HG03442 (cell line): ENCODE data around the gene CD59.
A peak's percentile ranks its signal among the peaks of the same experiment; 100 is the strongest.
"Not testable (repeated sequence)": the region's sequence is repeated elsewhere in the genome, so short reads cannot be mapped to it uniquely, and the experiment has no call there.

ENCODE experiments used
- ATAC-seq: cut with Tn5 transposase; IDR thresholded peaks from one replicate; pipeline ENCODE4 v1.9.1; 2021; ENCODE audit warnings: mild to moderate bottlenecking, moderate library complexity; ENCODE audit not compliant: unreplicated experiment

CD59 gene

DNA sequence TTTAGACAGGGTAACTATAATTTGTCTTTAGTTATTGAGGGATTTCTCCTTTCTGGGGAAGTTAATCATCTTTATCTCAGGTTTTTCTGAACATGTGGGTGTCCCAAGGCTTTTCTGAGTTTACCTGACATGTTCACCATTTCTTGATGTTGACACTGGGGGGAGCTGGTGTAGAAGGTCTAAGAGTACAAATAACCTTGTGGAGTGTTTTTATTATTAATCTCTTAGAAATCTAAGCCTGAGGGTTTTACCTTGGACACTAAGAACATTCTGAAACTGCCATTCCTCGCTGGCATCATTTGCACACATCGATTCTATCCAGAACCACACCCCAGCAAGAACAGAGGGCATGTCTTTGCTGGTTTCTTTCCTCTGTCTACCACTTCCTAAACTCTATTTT lies 20.0 kb downstream of the CD59 start:
- ATAC-seq: no peak

DNA sequence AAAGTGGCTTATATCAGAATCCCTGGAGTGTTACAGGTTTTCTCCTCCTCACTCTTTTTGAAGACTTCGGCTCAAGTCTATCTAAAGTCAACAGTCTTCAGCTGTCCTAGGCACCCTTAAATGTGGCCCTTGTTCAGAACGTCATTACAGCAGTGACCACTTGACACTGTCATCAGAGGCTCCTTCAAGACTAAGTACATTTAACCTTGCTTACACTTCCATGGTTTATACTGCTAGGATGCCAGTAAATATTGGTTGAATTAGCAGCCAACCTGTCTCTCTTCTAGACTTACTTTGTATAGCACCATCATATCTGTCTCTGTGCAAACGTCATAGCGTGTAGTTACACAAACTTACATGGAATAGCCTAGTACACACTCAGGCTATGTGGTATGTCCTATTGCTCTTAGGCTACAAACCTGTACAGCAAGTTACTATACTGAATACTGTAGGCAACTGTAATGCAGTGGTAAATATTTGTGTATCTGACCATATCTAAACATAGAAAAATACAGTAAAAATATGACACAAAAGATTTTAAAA lies 22.3 kb downstream of the CD59 start:
- ATAC-seq: no peak

DNA sequence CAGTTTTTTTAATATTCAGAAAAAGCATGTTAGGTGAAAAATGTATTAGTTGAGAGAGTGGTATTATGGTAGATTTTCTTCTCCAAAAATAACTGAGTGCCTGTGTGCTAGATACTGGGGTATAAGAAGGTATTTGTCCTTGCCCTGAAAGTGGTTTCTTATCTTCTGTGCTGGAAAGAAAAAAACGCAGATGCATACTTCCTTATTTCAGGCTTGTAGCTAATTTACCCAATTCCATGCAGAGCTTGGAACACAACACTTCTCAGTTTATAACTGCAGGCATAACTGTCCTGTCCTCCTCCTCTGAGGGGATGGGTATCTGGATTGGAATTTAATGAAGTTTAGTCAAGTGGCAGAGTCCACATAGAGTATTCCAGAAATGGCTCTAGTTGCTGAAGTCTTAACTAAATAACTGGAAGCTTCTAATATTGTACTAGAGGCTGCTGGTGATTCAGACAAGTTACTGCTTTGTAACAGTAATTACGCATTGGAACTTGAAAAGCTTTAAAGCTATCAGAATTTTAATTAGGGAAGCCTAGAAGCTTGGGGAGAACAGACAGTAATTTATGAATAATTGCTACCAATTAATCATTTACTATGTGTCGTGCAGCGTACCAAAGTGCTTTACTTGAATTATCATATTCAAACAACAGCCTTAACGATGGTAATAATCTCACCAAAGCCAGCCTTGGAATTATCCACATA lies 22.9 kb downstream of the CD59 start:
- ATAC-seq: no peak

DNA sequence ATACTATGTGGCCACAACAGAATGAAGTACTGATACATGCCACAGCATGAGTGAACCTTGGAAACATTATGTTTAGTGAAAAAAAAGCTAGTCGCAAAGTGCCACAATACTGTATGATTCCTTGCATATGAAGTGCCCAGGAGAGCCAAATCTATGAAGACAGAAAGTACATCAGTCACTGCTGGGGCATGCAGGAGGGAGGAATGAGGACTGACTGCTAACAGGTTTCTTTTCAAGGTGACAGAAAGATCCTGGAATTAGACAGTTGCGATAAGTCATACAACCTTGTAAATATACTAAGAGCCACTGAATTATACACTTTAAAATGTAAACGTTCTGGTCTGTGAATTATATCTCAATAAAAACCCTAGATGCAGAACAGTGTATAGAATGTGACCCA lies 23.8 kb downstream of the CD59 start:
- ATAC-seq: no peak

DNA sequence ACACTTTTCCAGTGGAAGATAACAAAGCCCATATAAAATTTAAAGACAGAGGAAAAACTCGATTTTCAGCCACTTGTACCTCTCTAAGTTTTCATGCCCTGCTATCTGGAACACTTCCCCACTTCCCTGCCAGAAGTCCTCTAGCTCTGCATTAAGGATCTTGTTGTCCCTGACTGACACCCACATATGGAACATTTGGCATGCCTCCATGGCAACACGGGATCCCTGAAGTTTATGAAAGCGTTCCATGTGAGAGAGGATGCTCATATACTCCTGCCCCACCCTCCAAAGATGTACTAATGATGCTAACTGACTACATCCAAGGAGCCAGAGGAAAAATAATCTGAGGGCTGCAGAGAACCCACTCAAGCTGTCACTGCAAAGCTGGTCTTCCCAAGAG lies 26.8 kb downstream of the CD59 start:
- ATAC-seq: no peak

DNA sequence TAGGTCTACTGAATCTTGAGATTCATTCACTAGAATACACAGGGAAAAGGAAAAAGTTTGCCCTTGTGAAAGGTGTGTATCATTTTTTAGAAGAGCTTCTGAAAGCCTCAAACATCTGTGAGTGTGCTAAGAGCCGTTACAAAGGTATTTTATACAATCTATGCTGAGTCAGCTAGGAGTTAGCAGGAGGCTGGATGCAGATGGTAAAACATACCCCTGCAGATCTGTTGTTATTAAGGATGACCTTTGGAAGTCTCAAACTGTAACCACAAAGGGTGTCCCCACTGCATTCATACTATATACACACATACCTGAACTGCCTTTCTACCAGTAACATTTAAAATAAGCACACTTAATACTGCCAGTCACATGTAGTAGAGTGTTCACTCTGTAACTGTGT lies 27.2 kb downstream of the CD59 start:
- ATAC-seq: no peak

DNA sequence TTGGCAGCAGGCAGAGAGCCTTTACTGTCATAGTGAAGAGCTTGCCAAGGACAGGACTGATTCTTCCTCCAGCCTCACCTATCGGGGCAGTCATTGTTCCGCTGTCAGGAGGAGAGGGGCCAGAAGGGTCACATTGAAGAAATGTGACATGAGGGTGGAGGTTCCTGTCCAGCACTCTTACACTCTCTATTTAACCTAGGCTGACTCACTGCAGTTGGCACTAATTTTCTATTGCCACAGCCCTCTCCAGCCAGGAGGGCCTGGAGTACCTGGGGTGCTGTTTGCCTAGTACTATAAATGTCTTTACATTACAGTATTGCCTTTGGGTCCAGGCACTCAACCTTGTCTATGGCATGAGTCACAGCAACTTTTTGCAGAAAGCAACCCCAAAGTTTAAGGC lies 28.4 kb downstream of the CD59 start:
- not testable (repeated sequence) for ATAC-seq

DNA sequence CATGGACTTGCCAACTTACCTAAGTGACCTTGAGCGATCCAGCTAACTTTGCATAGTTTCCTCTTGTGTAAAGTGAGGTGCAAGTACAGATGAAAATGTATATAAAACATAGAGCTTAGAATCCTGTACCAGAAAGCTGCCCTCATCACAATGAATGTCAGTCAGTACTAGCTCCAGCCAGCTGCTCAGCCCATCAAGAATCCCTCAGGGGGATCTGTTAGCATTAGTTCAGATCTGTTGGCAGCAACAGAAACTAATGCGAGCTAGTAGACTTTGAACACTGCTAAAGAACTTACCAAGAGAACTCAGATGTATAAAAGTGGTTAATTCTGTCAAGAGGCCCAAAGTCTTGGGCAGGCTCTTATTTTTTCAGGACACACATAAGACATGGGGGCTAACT lies 29.3 kb downstream of the CD59 start:
- no peak for ATAC-seq

DNA sequence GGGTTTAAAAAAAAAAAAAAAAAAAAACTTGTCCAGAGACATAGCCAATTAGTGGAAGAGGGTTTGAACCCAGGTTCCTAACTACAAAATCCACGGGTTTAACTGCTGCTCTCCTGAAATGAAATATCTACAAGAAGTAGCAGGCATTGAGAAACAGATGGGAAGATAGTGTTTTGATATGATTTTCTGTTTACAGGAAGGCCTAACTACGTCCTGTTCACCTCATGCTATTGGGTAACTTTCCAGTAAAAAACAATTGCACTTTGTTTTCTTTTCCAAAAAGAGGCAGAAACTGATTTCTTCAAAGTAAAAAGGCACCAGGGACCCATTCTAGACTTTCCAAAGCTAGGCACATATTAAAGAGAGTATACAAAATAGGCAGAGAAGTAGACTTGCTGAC lies 29.7 kb downstream of the CD59 start:
- no peak for ATAC-seq

DNA sequence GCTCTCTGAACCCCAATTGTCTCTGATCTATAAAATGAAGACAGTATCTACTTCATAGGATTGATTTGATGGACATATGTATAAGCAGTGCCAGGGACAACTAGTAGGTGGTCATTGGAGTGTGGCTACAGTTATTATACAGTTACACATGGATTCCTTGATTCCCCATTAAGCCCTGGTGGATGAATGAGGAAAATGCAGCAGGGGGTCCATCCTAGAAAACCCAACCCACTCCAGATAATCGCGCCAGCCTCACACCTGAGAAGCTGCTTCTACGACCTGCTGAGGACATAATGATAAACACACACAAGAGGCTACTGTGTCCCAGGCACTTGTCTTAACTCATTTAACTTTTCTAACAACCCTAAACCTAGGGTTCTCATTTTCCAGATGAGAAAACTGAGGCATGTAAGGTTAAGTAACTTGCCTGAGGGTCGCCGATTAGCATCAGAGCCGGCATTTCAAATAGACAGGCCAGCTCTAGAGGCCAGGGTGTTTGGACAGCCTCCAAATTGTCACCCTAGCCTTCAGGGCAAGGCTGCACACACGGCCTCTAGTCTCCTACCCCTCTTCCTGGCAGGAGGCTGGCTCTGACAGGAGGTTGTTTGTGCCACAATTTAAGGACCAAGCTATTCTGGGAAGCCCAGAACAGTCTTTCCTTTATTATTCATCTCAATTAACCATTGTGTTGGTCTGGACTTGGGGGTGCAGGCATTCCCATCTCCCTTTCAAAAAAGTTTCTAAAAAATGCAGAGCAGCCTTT lies 31.8 kb downstream of the CD59 start:
- ATAC-seq: no peak

DNA sequence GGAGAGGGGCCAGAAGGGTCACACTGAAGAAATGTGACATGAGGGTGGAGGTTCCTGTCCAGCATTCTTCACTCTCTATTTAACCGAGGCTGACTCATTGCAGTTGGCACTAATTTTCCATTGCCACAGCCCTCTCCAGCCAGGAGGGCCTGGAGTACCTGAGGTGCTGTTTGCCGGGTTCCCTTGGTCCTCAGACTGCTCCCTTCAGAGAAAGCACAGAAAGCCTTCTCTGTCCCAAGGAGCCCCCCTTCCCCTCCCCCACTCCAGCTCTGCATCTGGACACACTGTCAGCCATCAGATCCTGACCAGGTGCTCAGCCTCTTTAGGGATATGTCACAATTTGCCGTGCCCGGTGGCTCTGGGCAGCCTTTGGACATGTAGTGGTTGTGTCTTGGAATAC lies 32.4 kb downstream of the CD59 start:
- ATAC-seq: no peak

DNA sequence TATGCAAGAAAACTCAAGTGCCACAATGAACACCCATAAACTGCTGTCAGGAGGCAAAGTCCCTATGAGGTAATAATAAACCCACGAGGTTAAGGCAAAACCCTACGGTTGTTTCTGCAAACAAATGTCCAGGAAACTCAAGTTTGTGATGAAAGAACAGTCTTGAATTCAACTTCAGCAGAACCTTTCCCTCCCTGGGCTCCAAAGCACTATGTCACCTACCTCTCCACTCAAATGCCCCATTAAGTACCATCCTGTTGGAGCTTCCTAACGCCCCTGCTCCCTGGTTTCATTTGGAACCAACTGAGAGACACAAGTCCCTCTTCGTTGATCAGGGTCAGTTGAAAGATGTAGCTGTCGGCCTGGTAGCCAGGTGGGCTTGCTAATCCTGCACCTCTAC lies 33.0 kb downstream of the CD59 start:
- no peak for ATAC-seq

DNA sequence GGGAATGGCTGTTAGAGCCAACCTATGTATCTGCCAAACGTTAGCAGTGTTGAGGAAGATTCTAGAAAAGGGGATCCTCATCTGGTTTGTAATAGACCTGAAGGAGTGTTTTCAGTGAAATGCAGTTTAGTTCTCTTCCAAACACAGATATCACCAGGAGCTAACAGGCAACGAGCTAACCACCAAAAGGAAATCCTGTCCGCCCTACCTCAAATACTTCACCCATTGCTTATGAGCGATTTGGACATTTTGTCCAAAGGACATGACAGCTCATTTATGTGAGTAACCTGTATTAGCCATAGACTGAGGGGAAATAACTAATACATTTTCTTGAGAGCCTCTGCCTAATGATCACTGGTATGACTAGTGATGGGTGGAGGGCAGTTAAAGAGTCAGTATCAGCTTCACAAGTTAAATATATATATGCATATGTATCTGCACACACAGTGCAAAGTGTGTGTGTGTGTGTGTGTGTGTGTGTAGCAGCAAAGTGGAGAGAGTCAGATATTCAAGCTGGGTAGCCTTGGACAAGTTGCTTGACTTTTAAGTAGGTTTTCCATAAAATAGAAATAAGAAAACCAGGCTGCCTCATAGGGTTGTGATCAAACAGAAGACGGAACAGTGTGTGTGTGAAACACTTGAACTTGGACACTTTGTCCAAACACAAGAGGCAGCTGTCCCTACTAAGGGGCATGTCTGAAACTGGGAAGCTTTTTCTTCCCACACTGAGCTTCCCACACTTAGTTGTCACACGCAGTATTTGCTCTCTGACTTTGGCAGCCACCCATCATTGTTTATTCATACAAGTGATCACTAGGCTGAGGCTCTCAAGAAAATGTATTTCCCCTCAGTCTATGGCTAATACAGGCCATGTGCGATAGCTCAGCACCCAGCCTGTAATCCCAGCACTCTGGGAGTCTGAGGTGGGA lies 34.7 kb downstream of the CD59 start:
- ATAC-seq: no peak

DNA sequence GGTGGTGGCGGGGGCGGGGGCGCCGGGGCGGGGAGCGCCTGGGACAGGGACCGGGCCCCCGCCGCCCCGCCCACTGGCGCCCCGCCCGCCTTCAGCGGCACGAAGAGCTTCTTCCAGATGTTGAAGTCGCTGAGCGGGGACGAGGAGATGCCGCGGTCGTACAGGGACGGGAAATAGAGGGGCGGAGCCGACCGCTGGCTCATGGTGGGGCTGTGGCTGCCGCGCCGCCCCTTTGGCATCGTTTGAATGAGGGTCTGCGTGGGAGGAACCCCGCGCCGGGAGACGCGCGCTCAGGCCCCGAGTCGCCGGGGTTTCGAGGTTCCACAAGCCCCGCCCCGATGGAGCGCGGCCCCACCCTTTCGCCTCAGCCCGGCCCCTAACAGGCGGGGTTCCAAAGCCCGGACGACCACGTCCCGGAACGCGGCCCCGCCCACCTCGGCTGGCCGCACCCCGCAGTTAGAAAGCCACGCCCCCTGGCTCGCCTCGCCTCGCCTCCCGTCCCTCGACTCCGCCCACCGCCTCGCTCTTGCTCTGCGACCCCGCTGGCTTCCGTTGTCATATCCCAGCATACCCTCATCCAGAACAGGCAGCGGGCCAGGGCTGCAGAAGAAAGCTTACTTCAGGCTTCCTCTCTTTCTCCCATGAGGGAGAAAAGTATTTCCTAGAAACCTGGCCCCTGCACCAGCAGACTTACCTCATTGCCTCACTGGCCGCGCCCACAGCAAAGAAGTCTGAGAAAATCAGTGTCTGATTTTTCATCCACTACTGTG lies 35.5 kb downstream of the CD59 start, which contains the start of gene C11orf91:
Gene C11orf91, minus strand, starts transcription at position 325 of the 770 bp plus-strand sequence. Its CDS starts 86 bp downstream, at position 239.
- peak; percentile 92 for ATAC-seq

DNA sequence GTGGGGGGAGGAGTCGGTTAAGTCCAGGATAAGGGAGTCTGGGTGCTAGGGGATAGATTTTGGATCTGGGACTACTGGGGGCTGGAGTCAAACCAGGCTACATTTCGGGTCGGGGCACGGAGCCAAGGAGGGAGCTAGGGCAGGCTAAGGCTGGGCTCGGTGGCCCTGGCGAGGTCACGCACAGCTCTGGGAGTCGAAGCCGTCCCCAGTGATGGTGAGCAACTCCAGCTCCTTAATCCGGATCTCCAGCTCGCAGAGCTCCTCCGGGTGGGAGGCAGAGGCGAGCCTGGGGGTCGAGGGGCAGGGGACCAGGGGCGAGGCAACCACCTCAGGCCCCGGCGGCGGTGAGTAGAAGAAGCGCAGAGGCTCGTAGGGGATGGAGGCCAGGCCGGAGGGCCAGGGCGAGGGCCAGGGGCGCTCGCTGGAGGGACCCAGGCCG lies 36.1 kb downstream of the CD59 start:
- no peak for ATAC-seq

DNA sequence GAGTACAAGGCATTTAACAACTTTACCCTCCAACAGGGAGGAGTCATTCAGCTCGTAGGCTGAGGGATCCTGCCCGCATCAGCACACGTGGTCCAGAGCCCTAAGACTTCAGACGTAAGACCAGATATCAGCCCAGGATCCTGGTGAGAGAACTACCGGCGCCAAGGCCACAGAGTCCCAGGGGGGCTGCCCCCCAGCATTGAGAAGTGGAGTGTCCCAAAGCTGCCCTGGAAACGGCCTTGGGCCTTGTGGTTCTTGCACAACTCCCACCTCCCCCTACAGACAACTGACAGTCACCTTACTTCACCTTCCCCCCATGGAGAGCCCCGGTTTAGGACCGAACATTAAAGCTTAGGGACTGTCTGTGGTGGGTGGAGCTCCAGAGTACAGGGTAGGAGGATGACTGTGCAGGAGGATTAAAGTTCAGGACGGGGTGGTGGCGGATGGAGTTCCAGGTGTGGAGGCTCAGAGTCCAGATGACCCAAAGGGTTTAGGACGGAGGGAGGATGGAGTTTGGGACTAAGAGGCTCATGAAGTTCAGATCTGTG lies 36.6 kb downstream of the CD59 start:
- ATAC-seq: no peak

DNA sequence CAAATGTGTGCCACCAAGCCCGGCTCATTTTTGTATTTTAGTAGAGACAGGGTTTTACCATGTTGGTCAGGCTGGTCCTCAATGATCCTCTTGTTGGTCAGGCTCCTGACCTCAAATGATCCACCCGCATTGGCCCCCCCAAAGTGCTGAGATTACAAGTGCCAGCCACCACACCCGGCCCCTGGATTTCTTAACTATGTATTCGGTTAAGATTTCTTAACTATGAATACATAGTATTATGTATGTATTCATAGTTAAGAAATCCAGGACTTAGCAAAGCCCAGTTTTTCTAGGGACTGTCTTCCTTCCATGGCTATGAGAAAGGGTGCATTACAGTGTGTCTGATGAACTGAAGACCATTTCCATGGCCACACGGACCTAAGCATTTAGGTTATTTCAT lies 37.3 kb downstream of the CD59 start:
- ATAC-seq: no peak

DNA sequence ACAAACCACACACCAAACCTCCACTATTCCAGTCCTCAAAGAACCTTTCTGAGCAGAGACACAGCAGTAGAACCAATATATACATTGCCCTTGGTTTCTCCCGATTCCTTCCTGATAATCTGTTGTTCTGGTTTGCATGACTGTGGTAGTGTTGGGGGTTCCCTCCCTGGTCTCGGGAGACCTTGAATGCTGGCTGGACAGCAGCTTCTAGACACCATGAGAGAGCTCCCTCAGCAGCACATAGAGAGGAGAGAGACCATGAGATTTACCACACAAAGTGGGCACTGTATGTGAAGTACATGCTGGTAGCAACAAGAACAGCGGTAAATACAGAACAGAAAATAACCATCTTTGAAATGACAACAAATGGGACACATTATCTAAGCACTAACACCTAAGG lies 38.2 kb downstream of the CD59 start:
- ATAC-seq: no peak

DNA sequence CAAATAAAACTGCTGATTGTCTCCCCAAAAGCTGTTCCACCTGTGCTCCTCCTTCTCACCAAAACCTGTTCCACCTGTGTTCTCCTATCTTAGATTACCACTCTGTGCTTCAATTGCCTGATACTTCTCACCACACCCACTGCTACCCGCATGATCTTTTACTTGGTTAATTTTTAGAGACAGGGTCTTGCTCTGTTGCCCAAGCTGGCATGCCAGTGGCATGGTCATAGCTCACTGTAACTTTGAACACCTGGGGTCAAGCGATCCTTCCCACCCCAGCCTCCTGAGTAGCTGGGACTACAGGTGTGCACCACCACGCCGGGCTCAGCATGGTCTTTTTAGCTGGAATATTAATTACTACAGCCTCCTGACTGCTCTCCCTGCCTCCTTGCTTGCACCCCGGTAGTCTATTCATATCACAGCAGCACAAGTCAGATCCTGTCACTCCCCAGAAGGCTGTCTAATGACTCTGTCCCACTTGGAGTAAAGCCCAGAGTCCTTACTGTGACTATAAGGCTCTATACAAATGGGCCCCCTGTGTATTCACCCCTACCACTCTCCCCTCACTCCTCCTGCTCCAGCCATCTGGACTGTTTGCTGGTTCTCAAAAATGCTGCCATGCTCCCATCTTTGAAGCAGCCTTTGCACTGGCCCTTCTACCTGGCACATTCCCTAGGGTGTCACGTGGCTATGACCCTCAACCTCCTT lies 39.1 kb downstream of the CD59 start:
- no peak for ATAC-seq
